Measurements from ENCODE around the gene MS4A18. TPM values are rescaled to one million over a fixed set of nuclear protein-coding genes. Genes with fewer than 3 reads are reported as not detected.

Gene MS4A18
- total RNA-seq, 1 donor from 2014 or later = not detected

- TF ChIP-seq CTCF (conservative IDR thresholded peaks at IDR 0.05; ENCODE audit: low read depth, low read length) = no peak
- no peak overlapping the region for H3K4me3 ChIP-seq (ENCODE audit: low read depth, low read length)
- DNase-seq (ENCODE audit: low read depth) = no peak
Measured at GRCh38 chr11:60785806-60786361, 61.4 kb downstream of the MS4A18 start.

DNA sequence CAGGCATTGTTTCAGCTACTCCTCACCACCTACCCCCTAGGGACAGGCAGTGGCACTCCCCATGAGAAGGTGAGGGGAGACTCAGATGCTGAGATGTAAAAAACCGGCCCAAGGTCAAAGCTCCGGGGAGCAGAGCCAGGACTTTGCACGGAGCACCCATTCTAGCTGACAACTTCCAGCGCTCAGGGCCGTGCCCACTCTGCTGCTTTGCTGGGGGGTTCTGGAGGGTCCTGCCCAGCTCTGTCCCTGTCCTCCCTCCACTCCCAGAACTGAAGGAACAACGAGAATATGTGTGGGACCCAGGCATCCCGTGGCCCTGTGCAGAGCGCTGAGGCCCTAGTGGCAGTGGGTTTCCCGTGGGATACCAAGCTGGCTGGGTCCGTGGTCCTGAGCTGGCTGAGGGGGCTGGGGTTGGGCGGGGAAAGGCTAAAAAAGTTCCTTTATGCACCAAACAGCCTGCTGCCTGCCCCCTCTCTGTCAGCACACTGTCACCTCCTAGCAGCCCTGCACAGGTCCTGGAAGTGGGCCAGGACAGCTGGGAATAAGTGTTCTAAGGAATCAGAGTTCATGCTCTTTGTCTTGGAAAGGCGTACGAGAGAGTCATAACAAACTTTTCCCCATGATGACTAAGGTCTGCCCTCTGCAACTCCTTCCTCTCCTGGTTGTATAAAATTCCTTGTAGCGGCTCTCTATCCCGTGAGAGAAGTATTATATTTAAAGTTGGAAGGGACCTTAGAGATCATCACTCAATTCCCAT is 62.5 kb downstream of the MS4A18 start:
- no peak for TF ChIP-seq CTCF (conservative IDR thresholded peaks at IDR 0.05; ENCODE audit: low read depth, low read length)
- H3K4me3 ChIP-seq (ENCODE audit: low read depth, low read length) = no peak overlapping the region
- DNase-seq (ENCODE audit: low read depth) = peak; percentile 32

DNA sequence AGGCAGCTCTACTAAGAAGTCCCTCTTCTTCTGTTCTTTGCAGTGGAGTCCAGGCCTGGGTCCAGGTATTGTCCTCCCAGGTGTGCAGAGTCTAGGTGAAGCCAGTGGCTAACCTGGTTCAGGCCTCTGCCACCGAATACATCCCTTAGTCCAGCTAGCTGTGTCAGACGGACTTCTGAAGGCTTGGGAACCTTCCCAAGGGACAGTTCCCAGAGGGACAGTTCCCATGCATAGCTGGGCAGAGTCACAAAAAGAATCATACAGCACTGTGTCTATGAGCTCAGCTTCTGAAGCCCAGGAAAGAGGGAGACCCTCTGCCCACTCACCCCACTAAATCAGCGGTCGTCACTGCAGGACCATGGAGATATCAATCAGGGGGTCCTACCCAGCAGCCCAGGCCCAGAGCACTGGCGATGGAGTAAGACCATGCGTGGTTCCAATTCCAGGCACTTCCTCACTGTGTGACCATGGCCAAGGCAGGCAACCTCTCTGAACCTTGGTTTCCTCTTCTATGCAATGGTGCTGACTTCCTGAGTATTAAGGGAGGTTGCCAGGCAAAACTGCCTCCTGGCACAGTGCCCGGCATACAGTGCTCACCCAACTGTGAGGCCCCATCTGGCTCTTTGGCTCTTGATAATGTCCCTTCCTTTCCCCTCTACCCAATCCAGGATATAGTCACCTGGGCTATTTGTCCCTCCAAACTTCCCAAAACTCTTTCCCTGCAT is 64.0 kb downstream of the MS4A18 start:
- no peak for DNase-seq (ENCODE audit: low read depth)
- no peak for TF ChIP-seq CTCF (conservative IDR thresholded peaks at IDR 0.05; ENCODE audit: low read depth, low read length)
- no peak overlapping the region for H3K4me3 ChIP-seq (ENCODE audit: low read depth, low read length)

GRCh38 chr11:60790726-60791125 is 66.2 kb downstream of the MS4A18 start:
- H3K4me3 ChIP-seq (ENCODE audit: low read depth, low read length) = no peak overlapping the region
- TF ChIP-seq CTCF (conservative IDR thresholded peaks at IDR 0.05; ENCODE audit: low read depth, low read length) = no peak
- no peak for DNase-seq (ENCODE audit: low read depth)

DNA sequence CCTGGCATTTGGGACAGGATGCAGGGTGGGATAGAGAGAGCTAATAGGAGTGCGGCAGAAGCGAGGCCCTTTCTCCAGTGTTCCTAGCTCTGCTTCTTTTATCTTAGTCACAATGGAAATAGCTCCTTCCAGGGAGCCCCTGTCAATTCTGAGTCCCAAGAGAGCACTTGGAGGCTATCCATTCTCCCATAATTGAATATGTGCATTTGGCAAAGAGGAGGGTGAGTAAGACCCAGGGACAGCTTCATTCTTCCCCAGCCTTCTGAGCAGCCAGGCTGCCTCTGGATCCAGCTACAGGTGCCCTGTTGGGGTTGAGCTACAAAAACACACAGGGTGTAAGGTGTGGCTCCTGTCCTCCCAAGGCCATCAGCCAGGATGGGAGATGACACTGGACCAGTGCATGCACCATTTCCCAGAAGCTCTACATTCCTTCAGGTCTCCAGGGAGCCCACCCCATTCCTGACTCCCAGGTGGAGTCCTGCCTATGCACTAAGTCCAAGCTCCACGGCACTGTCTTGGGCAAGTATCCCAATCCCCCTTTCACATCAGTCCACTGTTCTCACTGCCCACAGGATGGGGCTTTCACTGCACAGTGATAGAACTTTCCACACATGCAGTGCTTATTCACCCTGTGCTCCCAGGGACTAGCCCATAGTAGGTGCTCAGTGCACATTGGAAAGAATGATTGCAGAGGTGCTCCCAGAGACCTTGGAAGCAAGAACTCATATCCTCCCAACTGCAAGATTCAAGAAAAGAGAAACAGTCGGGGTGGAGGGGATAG is 66.8 kb downstream of the MS4A18 start:
- no peak overlapping the region for H3K4me3 ChIP-seq (ENCODE audit: low read depth, low read length)
- TF ChIP-seq CTCF (conservative IDR thresholded peaks at IDR 0.05; ENCODE audit: low read depth, low read length) = no peak
- no peak for DNase-seq (ENCODE audit: low read depth)

DNA sequence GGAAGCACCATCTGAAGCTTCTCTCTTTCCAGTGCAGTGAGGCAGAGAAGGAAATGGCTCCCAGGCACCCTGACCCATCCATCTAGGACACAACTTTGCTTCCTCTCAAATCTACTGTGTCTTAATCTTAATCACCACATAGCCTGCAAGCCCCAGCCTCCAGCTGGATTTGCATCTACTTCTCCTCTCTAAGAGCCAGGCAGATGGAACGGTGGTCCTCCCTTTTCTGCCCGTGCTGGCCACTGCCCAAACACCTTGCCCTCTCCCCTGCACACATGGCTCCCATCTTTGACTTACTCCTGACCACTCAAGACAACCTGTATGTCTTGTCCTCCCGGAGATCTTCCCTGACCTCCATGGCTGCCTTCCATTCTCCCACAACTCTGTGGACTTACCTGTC is 68.0 kb downstream of the MS4A18 start:
- no peak for TF ChIP-seq CTCF (conservative IDR thresholded peaks at IDR 0.05; ENCODE audit: low read depth, low read length)
- DNase-seq (ENCODE audit: low read depth) = no peak
- H3K4me3 ChIP-seq (ENCODE audit: low read depth, low read length) = no peak overlapping the region

Other genes with a start within 250 kb of the MS4A18 start
- not detected in 2 replicates for gene MS4A12, start 231.9 kb upstream of the MS4A18 start, total RNA-seq
- not detected in 2 replicates for gene MS4A13, start 209.3 kb upstream of the MS4A18 start, total RNA-seq
- not detected in 2 replicates for gene MS4A8, start 25.1 kb upstream of the MS4A18 start, total RNA-seq
- gene MS4A15, start 32.1 kb downstream of the MS4A18 start, total RNA-seq = not detected in 2 replicates
- gene MS4A10, start 60.6 kb downstream of the MS4A18 start, total RNA-seq = not detected in 2 replicates
- 38.6 and 61.5 TPM in 2 replicates for gene CCDC86, start 117.4 kb downstream of the MS4A18 start, total RNA-seq
- gene PTGDR2, start 131.2 kb downstream of the MS4A18 start, total RNA-seq = 0.29 TPM in 1 of 2 replicates, not detected in the other
- not detected in 2 replicates for gene ZP1, start 142.8 kb downstream of the MS4A18 start, total RNA-seq
- 73.2 and 159 TPM in 2 replicates for gene PRPF19, start 181.9 kb downstream of the MS4A18 start, total RNA-seq
- gene TMEM109, start 189.4 kb downstream of the MS4A18 start, total RNA-seq = 95.4 and 119 TPM in 2 replicates
- gene TMEM132A, start 199.7 kb downstream of the MS4A18 start, total RNA-seq = 150 and 287 TPM in 2 replicates
- gene SLC15A3, start 227.5 kb downstream of the MS4A18 start, total RNA-seq = 0.43 and 0.86 TPM in 2 replicates
- 0.23 TPM in 1 of 2 replicates, not detected in the other for gene CD6, start 247.0 kb downstream of the MS4A18 start, total RNA-seq

Measured in epithelial cell of proximal tubule (primary cell).